ENCODE results near the gene CDKAL1.
"Not testable (repeated sequence)": the region's sequence is repeated elsewhere in the genome, so short reads cannot be mapped to it uniquely, and the experiment has no call there.

The CDKAL1 gene

GRCh38 chr6:20718705-20719653 lies 184.7 kb downstream of the CDKAL1 start:
- Histone ChIP-seq H3K4me1 (ENCODE audit: low read length) (peaks cover 48% of the 10 kb centered on the region), H3K4me2 (ENCODE audit: low read length) (no peak overlapping the region), H3K36me3 (replicated peaks; ENCODE audit: low read depth, low read length) (no peaks in the 10 kb centered on the region), H3K27me3 (ENCODE audit: low read depth, low read length) (no peaks in the 10 kb centered on the region), H3K4me3 (ENCODE audit: low read length) (no peak overlapping the region), H2AFZ (ENCODE audit: low read depth, low read length) (no peak overlapping the region), H3K27ac (ENCODE audit: low read length) (no peak overlapping the region), H3K9ac (ENCODE audit: low read length) (no peak overlapping the region), H3K79me2 (ENCODE audit: low read length) (no peaks in the 10 kb centered on the region), H3K9me3 (ENCODE audit: insufficient read depth, low read length) (no peaks in the 10 kb centered on the region), H4K20me1 (ENCODE audit: insufficient read depth, low read length) (no peaks in the 10 kb centered on the region)
- TF ChIP-seq CTCF (IDR thresholded peaks at IDR 0.05; ENCODE audit: low read depth, low read length) (no peak), EZH2phosphoT487 (IDR thresholded peaks at IDR 0.05; ENCODE audit: low read depth) (no peak)

- H3K4me1 ChIP-seq (ENCODE audit: low read length): peaks cover 50% of the 10 kb centered on the region
- no peaks in the 10 kb centered on the region for H3K36me3 ChIP-seq (replicated peaks; ENCODE audit: low read depth, low read length)
- no peaks in the 10 kb centered on the region for H3K27me3 ChIP-seq (ENCODE audit: low read depth, low read length)
- H3K4me3 ChIP-seq (ENCODE audit: low read length): no peak overlapping the region
- no peak overlapping the region for H3K9ac ChIP-seq (ENCODE audit: low read length)
- no peak overlapping the region for H3K4me2 ChIP-seq (ENCODE audit: low read length)
- H3K79me2 ChIP-seq (ENCODE audit: low read length): no peaks in the 10 kb centered on the region
- H2AFZ ChIP-seq (ENCODE audit: low read depth, low read length): no peak overlapping the region
- no peak overlapping the region for H3K27ac ChIP-seq (ENCODE audit: low read length)
- no peaks in the 10 kb centered on the region for H4K20me1 ChIP-seq (ENCODE audit: insufficient read depth, low read length)
- H3K9me3 ChIP-seq (ENCODE audit: insufficient read depth, low read length): no peaks in the 10 kb centered on the region
- no peak for TF ChIP-seq CTCF (IDR thresholded peaks at IDR 0.05; ENCODE audit: low read depth, low read length)
- no peak for TF ChIP-seq EZH2phosphoT487 (IDR thresholded peaks at IDR 0.05; ENCODE audit: low read depth)
Measured at GRCh38 chr6:20719980-20720379, 185.7 kb downstream of the CDKAL1 start.

GRCh38 chr6:20721121-20721520 lies 186.9 kb downstream of the CDKAL1 start:
- H2AFZ ChIP-seq (ENCODE audit: low read depth, low read length); H4K20me1 ChIP-seq (ENCODE audit: insufficient read depth, low read length); H3K4me2 ChIP-seq (ENCODE audit: low read length); H3K9me3 ChIP-seq (ENCODE audit: insufficient read depth, low read length); H3K27me3 ChIP-seq (ENCODE audit: low read depth, low read length); H3K27ac ChIP-seq (ENCODE audit: low read length); H3K9ac ChIP-seq (ENCODE audit: low read length); H3K36me3 ChIP-seq (replicated peaks; ENCODE audit: low read depth, low read length); H3K4me3 ChIP-seq (ENCODE audit: low read length); H3K79me2 ChIP-seq (ENCODE audit: low read length): not testable (repeated sequence)
- peaks cover 61% of the 10 kb centered on the region for H3K4me1 ChIP-seq (ENCODE audit: low read length)

GRCh38 chr6:20722455-20722854 lies 188.2 kb downstream of the CDKAL1 start:
- H4K20me1 ChIP-seq (ENCODE audit: insufficient read depth, low read length): no peaks in the 10 kb centered on the region
- H3K79me2 ChIP-seq (ENCODE audit: low read length): no peaks in the 10 kb centered on the region
- no peak overlapping the region for H3K9ac ChIP-seq (ENCODE audit: low read length)
- H3K4me1 ChIP-seq (ENCODE audit: low read length): peaks cover 65% of the 10 kb centered on the region
- H3K27me3 ChIP-seq (ENCODE audit: low read depth, low read length): no peaks in the 10 kb centered on the region
- no peaks in the 10 kb centered on the region for H3K9me3 ChIP-seq (ENCODE audit: insufficient read depth, low read length)
- H3K27ac ChIP-seq (ENCODE audit: low read length): no peak overlapping the region; the same call in 1 of the 2 replicates
- no peak for TF ChIP-seq EZH2phosphoT487 (IDR thresholded peaks at IDR 0.05; ENCODE audit: low read depth)
- no peak for TF ChIP-seq CTCF (IDR thresholded peaks at IDR 0.05; ENCODE audit: low read depth, low read length)
- peak overlapping the region; percentile 18 for H3K4me3 ChIP-seq (ENCODE audit: low read length)
- H3K4me2 ChIP-seq (ENCODE audit: low read length): peak overlapping the region; percentile 56
- no peak overlapping the region for H2AFZ ChIP-seq (ENCODE audit: low read depth, low read length)
- no peaks in the 10 kb centered on the region for H3K36me3 ChIP-seq (replicated peaks; ENCODE audit: low read depth, low read length)
